ENCODE data around the gene DCUN1D2.

Gene DCUN1D2

GRCh38 chr13:113419531-113420193 lies 70.8 kb downstream of the DCUN1D2 start:
- H3K9ac ChIP-seq (ENCODE audit: low read length), result no peak overlapping the region
- H3K4me2 ChIP-seq (ENCODE audit: low read depth, low read length), result no peak overlapping the region
- no peak overlapping the region for H3K4me3 ChIP-seq (ENCODE audit: low read length)
- peaks cover 74% of the 10 kb centered on the region for H3K27me3 ChIP-seq (replicated peaks; ENCODE audit: insufficient read depth, low read length)
- peaks cover 11% of the 10 kb centered on the region for H3K4me1 ChIP-seq (ENCODE audit: low read length)
- H3F3A ChIP-seq (ENCODE audit: insufficient read depth, low read length), result no peaks in the 10 kb centered on the region
- H2AFZ ChIP-seq (ENCODE audit: low read length), result no peak overlapping the region
- no peak for DNase-seq
- no peak overlapping the region for H3K27ac ChIP-seq (ENCODE audit: low read length)
- no peaks in the 10 kb centered on the region for H4K20me1 ChIP-seq (ENCODE audit: insufficient read depth, low read length)
- TF ChIP-seq CTCF (IDR thresholded peaks at IDR 0.05; ENCODE audit: low read length), result no peak
- no peak for TF ChIP-seq EZH2phosphoT487 (IDR thresholded peaks at IDR 0.05; ENCODE audit: low read length)
- no peak for TF ChIP-seq EZH2 (optimal IDR thresholded peaks at IDR 0.05; ENCODE audit: low read depth, low read length)
- H3K9me3 ChIP-seq (replicated peaks; ENCODE audit: insufficient read depth, low read length), result no peaks in the 10 kb centered on the region
- H3K9me2 ChIP-seq (replicated peaks; ENCODE audit: insufficient read depth, low read length), result no peaks in the 10 kb centered on the region
- H3K36me3 ChIP-seq (replicated peaks; ENCODE audit: insufficient read depth, low read length), result no peaks in the 10 kb centered on the region
- no peaks in the 10 kb centered on the region for H3K79me2 ChIP-seq (ENCODE audit: low read length)

GRCh38 chr13:113418722-113419049 lies 71.8 kb downstream of the DCUN1D2 start:
- DNase-seq, result no peak
- Histone ChIP-seq H3K9me3 (replicated peaks; ENCODE audit: insufficient read depth, low read length) (no peaks in the 10 kb centered on the region), H3K4me1 (ENCODE audit: low read length) (peaks cover 6% of the 10 kb centered on the region), H2AFZ (ENCODE audit: low read length) (no peak overlapping the region), H3K4me3 (ENCODE audit: low read length) (no peak overlapping the region), H3K9me2 (replicated peaks; ENCODE audit: insufficient read depth, low read length) (no peaks in the 10 kb centered on the region), H3K27ac (ENCODE audit: low read length) (no peak overlapping the region), H3K27me3 (replicated peaks; ENCODE audit: insufficient read depth, low read length) (peaks cover 74% of the 10 kb centered on the region), H3F3A (ENCODE audit: insufficient read depth, low read length) (no peaks in the 10 kb centered on the region), H3K4me2 (ENCODE audit: low read depth, low read length) (no peak overlapping the region), H3K79me2 (ENCODE audit: low read length) (no peaks in the 10 kb centered on the region), H3K36me3 (replicated peaks; ENCODE audit: insufficient read depth, low read length) (no peaks in the 10 kb centered on the region), H4K20me1 (ENCODE audit: insufficient read depth, low read length) (no peaks in the 10 kb centered on the region), H3K9ac (ENCODE audit: low read length) (no peak overlapping the region)
- no peak for TF ChIP-seq EZH2phosphoT487 (IDR thresholded peaks at IDR 0.05; ENCODE audit: low read length)
- TF ChIP-seq EZH2 (optimal IDR thresholded peaks at IDR 0.05; ENCODE audit: low read depth, low read length), result no peak
- no peak for TF ChIP-seq CTCF (IDR thresholded peaks at IDR 0.05; ENCODE audit: low read length)

GRCh38 chr13:113417836-113418721 lies 72.4 kb downstream of the DCUN1D2 start:
- no peak for TF ChIP-seq EZH2phosphoT487 (IDR thresholded peaks at IDR 0.05; ENCODE audit: low read length)
- no peak for TF ChIP-seq CTCF (IDR thresholded peaks at IDR 0.05; ENCODE audit: low read length)
- no peak for TF ChIP-seq EZH2 (optimal IDR thresholded peaks at IDR 0.05; ENCODE audit: low read depth, low read length)
- Histone ChIP-seq H3K9me3 (replicated peaks; ENCODE audit: insufficient read depth, low read length) (no peaks in the 10 kb centered on the region), H3K27ac (ENCODE audit: low read length) (no peak overlapping the region), H3K9me2 (replicated peaks; ENCODE audit: insufficient read depth, low read length) (no peaks in the 10 kb centered on the region), H3F3A (ENCODE audit: insufficient read depth, low read length) (no peaks in the 10 kb centered on the region), H3K4me3 (ENCODE audit: low read length) (no peak overlapping the region), H3K9ac (ENCODE audit: low read length) (no peak overlapping the region), H3K4me2 (ENCODE audit: low read depth, low read length) (no peak overlapping the region), H3K36me3 (replicated peaks; ENCODE audit: insufficient read depth, low read length) (no peaks in the 10 kb centered on the region), H2AFZ (ENCODE audit: low read length) (no peak overlapping the region), H3K27me3 (replicated peaks; ENCODE audit: insufficient read depth, low read length) (peaks cover 68% of the 10 kb centered on the region), H3K79me2 (ENCODE audit: low read length) (no peaks in the 10 kb centered on the region), H3K4me1 (ENCODE audit: low read length) (0 out of 2 replicates have a peak, but pooled peaks cover under 1% of the 10 kb centered on the region), H4K20me1 (ENCODE audit: insufficient read depth, low read length) (no peaks in the 10 kb centered on the region)
- no peak for DNase-seq
